Measurements from ENCODE around the gene MOB2. TPM values are rescaled to one million over a fixed set of nuclear protein-coding genes. Genes with fewer than 3 reads are reported as not detected.

The MOB2 gene
- total RNA-seq, 1 experiment from 2014 or later, result 21.8 TPM

- no peak overlapping the region for H3K27ac ChIP-seq
- no peaks in the 10 kb centered on the region for H4K20me1 ChIP-seq (ENCODE audit: insufficient read depth)
- BruUV-seq (replicated peaks), result no TSS peak
- H3F3A ChIP-seq (ENCODE audit: insufficient read depth, low read depth), result no peaks in the 10 kb centered on the region
- H3K4me2 ChIP-seq, result no peak overlapping the region
- H3K27me3 ChIP-seq (ENCODE audit: insufficient read depth, low read depth), result no peaks in the 10 kb centered on the region
- POLR2A ChIA-PET (ENCODE audit: unreplicated experiment), result no interaction called here
- CTCF ChIA-PET, result interaction anchor here (0.6 kb wide), 1 partner anchor 71 kb away, joined by 3 read pairs; no protein-coding TSS in a partner anchor
- H3K79me2 ChIP-seq (ENCODE audit: low read depth), result no peaks in the 10 kb centered on the region
- H3K4me1 ChIP-seq (replicated peaks; ENCODE audit: insufficient read depth), result no peaks in the 10 kb centered on the region
- H3K36me3 ChIP-seq (ENCODE audit: low read depth), result no peaks in the 10 kb centered on the region
- H3K9me2 ChIP-seq (ENCODE audit: insufficient read depth), result no peaks in the 10 kb centered on the region
- no peak overlapping the region for H2AFZ ChIP-seq
- intact Hi-C loops (cut with micrococcal nuclease; ENCODE audit: unreplicated experiment), result no loop called here
- H3K9me3 ChIP-seq (ENCODE audit: insufficient read depth, low read depth), result no peaks in the 10 kb centered on the region
- DNase-seq, result no peak
- no peak overlapping the region for H3K4me3 ChIP-seq
- TF ChIP-seq CTCF (conservative IDR thresholded peaks at IDR 0.05) (no peak), EZH2 (IDR thresholded peaks at IDR 0.05; ENCODE audit: low read depth) (no peak)
Measured at GRCh38 chr11:1444823-1445422, 41.7 kb downstream of the MOB2 start.

- no peaks in the 10 kb centered on the region for H3K36me3 ChIP-seq (ENCODE audit: low read depth)
- H3K9me3 ChIP-seq (ENCODE audit: insufficient read depth, low read depth), result no peaks in the 10 kb centered on the region
- H4K20me1 ChIP-seq (ENCODE audit: insufficient read depth), result no peaks in the 10 kb centered on the region
- no TSS peak for BruUV-seq (replicated peaks)
- H3K27ac ChIP-seq, result no peak overlapping the region
- no peak overlapping the region for H3K4me3 ChIP-seq
- no peak overlapping the region for H3K4me2 ChIP-seq
- H3K79me2 ChIP-seq (ENCODE audit: low read depth), result no peaks in the 10 kb centered on the region
- H3F3A ChIP-seq (ENCODE audit: insufficient read depth, low read depth), result no peaks in the 10 kb centered on the region
- no peaks in the 10 kb centered on the region for H3K9me2 ChIP-seq (ENCODE audit: insufficient read depth)
- H3K27me3 ChIP-seq (ENCODE audit: insufficient read depth, low read depth), result no peaks in the 10 kb centered on the region
- POLR2A ChIA-PET (ENCODE audit: unreplicated experiment), result no interaction called here
- no peak overlapping the region for H2AFZ ChIP-seq
- intact Hi-C loops (cut with micrococcal nuclease; ENCODE audit: unreplicated experiment), result no loop called here
- DNase-seq, result no peak
- TF ChIP-seq CTCF (conservative IDR thresholded peaks at IDR 0.05) (no peak), EZH2 (IDR thresholded peaks at IDR 0.05; ENCODE audit: low read depth) (no peak)
- H3K4me1 ChIP-seq (replicated peaks; ENCODE audit: insufficient read depth), result no peaks in the 10 kb centered on the region
- CTCF ChIA-PET, result interaction anchor here (0.6 kb wide), 1 partner anchor 72 kb away, joined by 3 read pairs; no protein-coding TSS in a partner anchor
Measured at GRCh38 chr11:1444321-1444720, 42.3 kb downstream of the MOB2 start.

DNA sequence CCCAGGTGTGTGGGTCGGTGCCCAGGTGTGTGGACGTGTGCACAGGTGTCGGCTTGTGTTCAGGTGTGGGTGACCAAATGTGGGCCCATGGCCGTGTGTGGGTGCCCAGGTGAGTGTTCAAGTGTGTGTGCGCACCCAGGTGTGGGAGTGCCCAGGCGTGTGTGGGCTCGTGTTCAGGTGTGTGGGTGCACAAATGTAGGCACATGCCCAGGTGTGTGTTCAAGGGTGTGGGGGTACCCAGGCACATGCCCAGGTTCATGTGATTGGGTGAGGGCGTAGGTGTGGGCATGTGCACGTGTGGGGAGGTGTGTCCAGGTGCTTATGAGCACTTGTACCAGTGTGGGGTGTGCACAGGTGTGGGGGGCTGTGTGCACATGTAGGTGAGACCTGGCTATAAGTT lies 42.8 kb downstream of the MOB2 start:
- H4K20me1 ChIP-seq (ENCODE audit: insufficient read depth), result no peaks in the 10 kb centered on the region
- H3K4me1 ChIP-seq (replicated peaks; ENCODE audit: insufficient read depth), result no peaks in the 10 kb centered on the region
- intact Hi-C loops (cut with micrococcal nuclease; ENCODE audit: unreplicated experiment), result no loop called here
- no peaks in the 10 kb centered on the region for H3K27me3 ChIP-seq (ENCODE audit: insufficient read depth, low read depth)
- BruUV-seq (replicated peaks), result no TSS peak
- no peaks in the 10 kb centered on the region for H3K9me3 ChIP-seq (ENCODE audit: insufficient read depth, low read depth)
- no peaks in the 10 kb centered on the region for H3F3A ChIP-seq (ENCODE audit: insufficient read depth, low read depth)
- no peaks in the 10 kb centered on the region for H3K79me2 ChIP-seq (ENCODE audit: low read depth)
- no peak overlapping the region for H3K4me3 ChIP-seq
- POLR2A ChIA-PET (ENCODE audit: unreplicated experiment), result no interaction called here
- H3K4me2 ChIP-seq, result no peak overlapping the region
- no peak overlapping the region for H3K27ac ChIP-seq
- H3K36me3 ChIP-seq (ENCODE audit: low read depth), result no peaks in the 10 kb centered on the region
- H3K9me2 ChIP-seq (ENCODE audit: insufficient read depth), result no peaks in the 10 kb centered on the region
- no peak for DNase-seq
- TF ChIP-seq EZH2 (IDR thresholded peaks at IDR 0.05; ENCODE audit: low read depth) (no peak), CTCF (conservative IDR thresholded peaks at IDR 0.05) (no peak)
- CTCF ChIA-PET, result no interaction called here
- H2AFZ ChIP-seq, result no peak overlapping the region

All from PC-9 (cell line).